H9 (cell line): ENCODE measurements around the gene FBN3. TPM values are rescaled to one million over a fixed set of nuclear protein-coding genes. Genes with fewer than 3 reads are reported as not detected.

Source experiments
- DNase-seq: peaks from one replicate; pipeline ENCODE4 v3.0.0-alpha.2; 2017
- H2AFZ ChIP-seq: one replicate; pipeline ENCODE4 v1.6.1; 2013; ENCODE audit warnings: mild to moderate bottlenecking, low read length, control low read depth, moderate library complexity
- H2AK5ac ChIP-seq: 2 replicates; pipeline ENCODE4 v1.6.1; 2013; ENCODE audit warnings: low read length, control low read depth, mixed read lengths; ENCODE audit not compliant: insufficient read length
- H2BK120ac ChIP-seq: one replicate; pipeline ENCODE4 v1.6.1; 2013; ENCODE audit warnings: low read depth, mild to moderate bottlenecking, low read length, control low read depth, inconsistent platforms; ENCODE audit not compliant: poor library complexity, severe bottlenecking
- H2BK12ac ChIP-seq: 2 replicates; pipeline ENCODE4 v1.6.1; 2013; ENCODE audit warnings: low read length, control low read depth, mixed read lengths, low read depth; ENCODE audit not compliant: insufficient read length
- H2BK15ac ChIP-seq: 2 replicates; pipeline ENCODE4 v1.6.1; 2013; ENCODE audit warnings: low read depth, low read length, control low read depth
- H2BK20ac ChIP-seq: one replicate; pipeline ENCODE4 v1.6.1; 2013; ENCODE audit warnings: low read depth, mild to moderate bottlenecking, low read length, control low read depth, inconsistent platforms; ENCODE audit not compliant: poor library complexity, severe bottlenecking
- H2BK5ac ChIP-seq: 2 replicates; pipeline ENCODE4 v1.6.1; 2013; ENCODE audit warnings: low read length, control low read depth, mixed read lengths; ENCODE audit not compliant: insufficient read length
- H3K14ac ChIP-seq: 2 replicates; pipeline ENCODE4 v1.6.1; 2013; ENCODE audit warnings: low read length, control low read depth; ENCODE audit not compliant: insufficient read depth
- H3K18ac ChIP-seq: 2 replicates; pipeline ENCODE4 v1.6.1; 2013; ENCODE audit warnings: low read depth, mild to moderate bottlenecking, mixed read lengths, low read length, control low read depth; ENCODE audit not compliant: insufficient read length
- H3K23ac ChIP-seq: 2 replicates; pipeline ENCODE4 v1.6.1; 2013; ENCODE audit warnings: low read length, control low read depth, mixed read lengths, low read depth; ENCODE audit not compliant: insufficient read length
- H3K23me2 ChIP-seq: 2 replicates; pipeline ENCODE4 v1.6.1; 2013; ENCODE audit warnings: low read depth, mild to moderate bottlenecking, mixed read lengths, low read length, control low read depth; ENCODE audit not compliant: insufficient read length, poor library complexity, severe bottlenecking
- H3K27ac ChIP-seq: 2 replicates; pipeline ENCODE4 v1.5.1; 2013; ENCODE audit warnings: low read length, control low read depth, mixed read lengths, low read depth; ENCODE audit not compliant: insufficient read length
- H3K27me3 ChIP-seq: 2 replicates; pipeline ENCODE4 v1.6.1; 2013; ENCODE audit warnings: low read length, control low read depth, inconsistent platforms; ENCODE audit not compliant: insufficient read depth
- H3K4ac ChIP-seq: 2 replicates; pipeline ENCODE4 v1.6.1; 2013; ENCODE audit warnings: low read depth, mild to moderate bottlenecking, control low read depth, inconsistent platforms, low read length, moderate library complexity
- H3K4me1 ChIP-seq: 2 replicates; pipeline ENCODE4 v1.6.1; 2013; ENCODE audit warnings: low read length, control low read depth, inconsistent platforms; ENCODE audit not compliant: insufficient read depth
- H3K4me2 ChIP-seq: 2 replicates; pipeline ENCODE4 v1.6.1; 2013; ENCODE audit warnings: low read length, control low read depth, mixed read lengths; ENCODE audit not compliant: insufficient read length, insufficient read depth
- H3K56ac ChIP-seq: 2 replicates; pipeline ENCODE4 v1.6.1; 2013; ENCODE audit warnings: low read depth, mild to moderate bottlenecking, mixed read lengths, low read length, control low read depth; ENCODE audit not compliant: insufficient read length
- H3K79me1 ChIP-seq: 2 replicates; pipeline ENCODE4 v1.6.1; 2013; ENCODE audit warnings: low read depth, mild to moderate bottlenecking, moderate library complexity, low read length, control low read depth, inconsistent platforms; ENCODE audit not compliant: insufficient read depth, poor library complexity, severe bottlenecking
- H3K79me2 ChIP-seq: 2 replicates; pipeline ENCODE4 v1.6.1; 2013; ENCODE audit warnings: low read length, control low read depth, inconsistent platforms; ENCODE audit not compliant: insufficient read depth
- H3K9ac ChIP-seq: 2 replicates; pipeline ENCODE4 v1.6.1; 2013; ENCODE audit warnings: low read length, control low read depth, mixed read lengths; ENCODE audit not compliant: insufficient read length; ENCODE audit errors: extremely low read depth
- H3K9me3 ChIP-seq: one replicate; pipeline ENCODE4 v1.6.1; 2013; ENCODE audit warnings: low read depth, low read length, inconsistent platforms; ENCODE audit not compliant: control insufficient read depth
- H3T11ph ChIP-seq: one replicate; pipeline ENCODE4 v1.6.1; 2013; ENCODE audit warnings: mild to moderate bottlenecking, low read length, control low read depth, inconsistent platforms
- H4K20me1 ChIP-seq: one replicate; pipeline ENCODE4 v1.6.1; 2013; ENCODE audit not compliant: control insufficient read depth, insufficient read length, insufficient read depth
- H4K5ac ChIP-seq: 2 replicates; pipeline ENCODE4 v1.6.1; 2013; ENCODE audit warnings: low read depth, mild to moderate bottlenecking, mixed read lengths, low read length, control low read depth; ENCODE audit not compliant: insufficient read length
- H4K8ac ChIP-seq: replicated peaks from 2 replicates; pipeline ENCODE4 v1.6.1; 2013; ENCODE audit warnings: low read length, control low read depth, mixed read lengths, low read depth; ENCODE audit not compliant: insufficient read length
- H4K91ac ChIP-seq: 2 replicates; pipeline ENCODE4 v1.6.1; 2013; ENCODE audit warnings: low read depth, mild to moderate bottlenecking, moderate library complexity, mixed read lengths, low read length, control low read depth; ENCODE audit not compliant: insufficient read length
- H3K27ac Mint-ChIP-seq, 3 experiments: 2 replicates in 2 of 3; 3 replicates in 1 of 3; pipeline ENCODE4 v1.8.0; 2020 to 2021; ENCODE audit warnings: mixed read lengths in 3 of 3, mild to moderate bottlenecking in 1 of 3, moderate library complexity in 1 of 3
- H3K27me3 Mint-ChIP-seq: 2 replicates; pipeline ENCODE4 v1.8.0; 2021; ENCODE audit warnings: low read depth, mild to moderate bottlenecking, moderate library complexity, mixed read lengths
- H3K36me3 Mint-ChIP-seq, 3 experiments: 2 replicates in 2 of 3; 3 replicates in 1 of 3; pipeline ENCODE4 v1.8.0; 2020 to 2021; ENCODE audit warnings: low read depth in 3 of 3, mixed read lengths in 3 of 3; ENCODE audit not compliant: insufficient read depth in 1 of 3
- H3K4me1 Mint-ChIP-seq, 2 experiments: 2 replicates each; pipeline ENCODE4 v1.8.0; 2020; ENCODE audit warnings: mixed read lengths in 2 of 2
- H3K4me3 Mint-ChIP-seq, 2 experiments: 2 replicates in 1 of 2; 3 replicates in 1 of 2; pipeline ENCODE4 v1.8.0; 2020 to 2021; ENCODE audit warnings: mild to moderate bottlenecking in 2 of 2, mixed read lengths in 2 of 2, moderate library complexity in 1 of 2
- H3K9me3 Mint-ChIP-seq, 2 experiments: 2 replicates in 1 of 2; 3 replicates in 1 of 2; pipeline ENCODE4 v1.8.0; 2020; ENCODE audit warnings: mild to moderate bottlenecking in 2 of 2, mixed read lengths in 2 of 2, moderate library complexity in 1 of 2
- CTCF ChIP-seq: fragments of 200-600 bp; sonication (generic); conservative IDR thresholded peaks from 3 replicates; pipeline ENCODE4 v1.8.0; 2021; ENCODE audit warnings: antibody characterized with exemption, mild to moderate bottlenecking
- WGBS: extraction: QIAGEN DNeasy Blood & Tissue Kit; methylation state at CpG from one replicate; pipeline ENCODE4 v1.1.7; 2013; ENCODE audit warnings: missing lambda C conversion rate, low lambda C conversion rate, mixed read lengths; ENCODE audit not compliant: insufficient read length; ENCODE audit errors: extremely low coverage; 5-methylcytosine and 5-hydroxymethylcytosine counted together
- total RNA-seq: library from RNA; stranded (reverse); gene quantifications from 2 replicates; pipeline ENCODE4 v1.2.1, GENCODE V29; 2021

FBN3 gene
- total RNA-seq, 1 experiment from 2014 or later, result 31.0 TPM

GRCh38 chr19:8054169-8054568, 95.2 kb downstream of the FBN3 start:
- Histone ChIP-seq H3K4me2 (no peak overlapping the region), H2AFZ (no peak overlapping the region), H3K79me2 (no peaks in the 10 kb centered on the region), H3K14ac (no peak overlapping the region), H2BK120ac (no peak overlapping the region), H2BK12ac (no peak overlapping the region), H2BK20ac (no peak overlapping the region), H2AK5ac (no peak overlapping the region), H3K56ac (no peak overlapping the region), H3K9ac (no peak overlapping the region), H3K4me1 (peaks cover 2% of the 10 kb centered on the region; the same call in 1 of the 2 replicates), H2BK5ac (no peak overlapping the region), H2BK15ac (no peak overlapping the region), H4K5ac (no peak overlapping the region), H3K18ac (no peak overlapping the region), H4K8ac (no peak overlapping the region), H3K9me3 (no peaks in the 10 kb centered on the region), H4K20me1 (no peaks in the 10 kb centered on the region), H4K91ac (no peak overlapping the region), H3K27ac (no peak overlapping the region), H3K23ac (no peak overlapping the region), H3K27me3 (no peaks in the 10 kb centered on the region), H3T11ph (no peak overlapping the region), H3K79me1 (no peaks in the 10 kb centered on the region), H3K23me2 (peaks cover 3% of the 10 kb centered on the region), H3K4ac (no peak overlapping the region)
- WGBS, result no CpG with 5 or more reads among the region's 9 CpGs
- H3K36me3 Mint-ChIP-seq, result no peaks in the 10 kb centered on the region
- H3K4me1 Mint-ChIP-seq, result peaks cover 15 to 29% of the 10 kb centered on the region in 2 experiments
- no peaks in the 10 kb centered on the region for H3K9me3 Mint-ChIP-seq
- peaks cover 16% of the 10 kb centered on the region for H3K27me3 Mint-ChIP-seq
- no peak overlapping the region for H3K27ac Mint-ChIP-seq
- no peak for TF ChIP-seq CTCF
- H3K4me3 Mint-ChIP-seq, result no peak overlapping the region
- DNase-seq, result no peak
